H1 (cell line): ENCODE data around the gene DOCK3. TPM values are rescaled to one million over a fixed set of nuclear protein-coding genes. Genes with fewer than 3 reads are reported as not detected.

Source experiments
- CTCF ChIA-PET: fragments of 300-600 bp; sonication (Branson Sonifier 250); formaldehyde crosslinking; loops from one replicate; lab custom pipeline; 2021; ENCODE audit not compliant: partially characterized antibody; lab: Charles Lee
- POLR2A ChIA-PET: fragments of 300-600 bp; sonication (Branson Sonifier 250); formaldehyde crosslinking; loops from one replicate; lab custom pipeline; 2021; ENCODE audit warnings: inconsistent platforms; ENCODE audit not compliant: partially characterized antibody; lab: Charles Lee
- DNase-seq, 2 experiments: peaks; one replicate each; pipeline versions ENCODE4 v3.0.0 to v3.0.0-alpha.2; 2010 to 2022; ENCODE audit warnings: low spot score in 2 of 2, low read depth in 1 of 2, mixed read lengths in 1 of 2
- FAIRE-seq: peaks from 2 replicates; lab custom pipeline; 2011; peaks lifted over from hg19 to GRCh38; lab: Jason Lieb, UNC
- H2AFZ ChIP-seq: 2 replicates; pipeline ENCODE4 v1.8.1; 2012; ENCODE audit warnings: low read length, inconsistent platforms
- H2AK5ac ChIP-seq: 2 replicates; pipeline ENCODE4 v1.6.1; 2013; ENCODE audit warnings: low read depth, low read length
- H2BK120ac ChIP-seq: replicated peaks from 2 replicates; pipeline ENCODE3; 2013; ENCODE audit warnings: low read depth, low read length, inconsistent platforms
- H2BK12ac ChIP-seq: 2 replicates; pipeline ENCODE4 v1.6.1; 2013; ENCODE audit warnings: low read depth, low read length
- H2BK15ac ChIP-seq: 2 replicates; pipeline ENCODE4 v1.6.1; 2013; ENCODE audit warnings: low read length
- H2BK20ac ChIP-seq: 2 replicates; pipeline ENCODE4 v1.6.1; 2013; ENCODE audit warnings: low read length
- H2BK5ac ChIP-seq: 2 replicates; pipeline ENCODE4 v1.6.1; 2013; ENCODE audit warnings: low read depth, low read length
- H3K14ac ChIP-seq: 2 replicates; pipeline ENCODE4 v1.6.1; 2013; ENCODE audit warnings: inconsistent platforms; ENCODE audit not compliant: insufficient read length
- H3K18ac ChIP-seq: 2 replicates; pipeline ENCODE4 v1.6.1; 2013; ENCODE audit warnings: low read length; ENCODE audit errors: extremely low read depth
- H3K23ac ChIP-seq: 2 replicates; pipeline ENCODE4 v1.6.1; 2013; ENCODE audit warnings: inconsistent platforms; ENCODE audit not compliant: insufficient read length
- H3K23me2 ChIP-seq: 2 replicates; pipeline ENCODE4 v1.6.1; 2013; ENCODE audit warnings: low read depth, low read length
- H3K27ac ChIP-seq: 2 replicates; pipeline ENCODE4 v1.6.1; 2011; ENCODE audit warnings: low read depth, low read length, inconsistent platforms
- H3K27me3 ChIP-seq, 4 experiments: replicated peaks in 1 of 4; 1 replicate in 1 of 4; 2 replicates in 3 of 4; pipeline versions ENCODE4 v1.6.1 to v1.8.1; 2011 to 2013; ENCODE audit warnings: low read length in 3 of 4, mild to moderate bottlenecking in 3 of 4, inconsistent platforms in 2 of 4, mixed read lengths in 2 of 4, moderate library complexity in 1 of 4; ENCODE audit not compliant: control insufficient read depth in 3 of 4, insufficient read depth in 3 of 4; ENCODE audit errors: extremely low read depth in 1 of 4
- H3K36me3 ChIP-seq, 4 experiments: 2 replicates each; pipeline versions ENCODE4 v1.6.1 to v1.8.1; 2011 to 2013; ENCODE audit warnings: mild to moderate bottlenecking in 4 of 4, low read length in 3 of 4, moderate library complexity in 2 of 4, control low read depth in 1 of 4, inconsistent platforms in 1 of 4; ENCODE audit not compliant: insufficient read depth in 4 of 4, control insufficient read depth in 2 of 4
- H3K4ac ChIP-seq: replicated peaks from 2 replicates; pipeline ENCODE3; 2013; ENCODE audit warnings: low read length, low read depth, mixed read lengths, inconsistent platforms; ENCODE audit not compliant: insufficient read length
- H3K4me1 ChIP-seq, 4 experiments: replicated peaks in 1 of 4; 1 replicate in 1 of 4; 2 replicates in 3 of 4; pipeline versions ENCODE4 v1.6.1 to v1.8.1; 2011 to 2013; ENCODE audit warnings: low read length in 3 of 4, inconsistent platforms in 2 of 4, mixed read lengths in 1 of 4; ENCODE audit not compliant: insufficient read depth in 4 of 4, control insufficient read depth in 3 of 4
- H3K4me2 ChIP-seq, 2 experiments: 2 replicates each; pipeline versions ENCODE4 v1.6.1 to v1.8.1; 2011 to 2013; ENCODE audit warnings: low read depth in 2 of 2, low read length in 2 of 2, control low read depth in 1 of 2, inconsistent platforms in 1 of 2, mild to moderate bottlenecking in 1 of 2; ENCODE audit not compliant: insufficient read depth in 1 of 2
- H3K4me3 ChIP-seq, 4 experiments: fragments of 200-600, 300-600 bp in 1 of 4; sonication (generic), shearing (Covaris generic), sonication (Bioruptor Twin) in 1 of 4; 2 replicates each; pipeline versions ENCODE4 v1.5.1 to v1.8.1; 2011 to 2016; ENCODE audit warnings: low read length in 4 of 4, low read depth in 3 of 4, control low read depth in 2 of 4, inconsistent platforms in 2 of 4, mild to moderate bottlenecking in 2 of 4, mixed read lengths in 1 of 4, moderate library complexity in 1 of 4; ENCODE audit not compliant: insufficient read depth in 2 of 4; ENCODE audit errors: extremely low read depth in 1 of 4
- H3K56ac ChIP-seq: replicated peaks from 2 replicates; pipeline ENCODE3; 2013; ENCODE audit warnings: low read depth, mild to moderate bottlenecking, mixed read lengths, low read length, inconsistent platforms; ENCODE audit not compliant: insufficient read length
- H3K79me1 ChIP-seq: 2 replicates; pipeline ENCODE4 v1.6.1; 2013; ENCODE audit warnings: low read depth, low read length, control low read depth
- H3K79me2 ChIP-seq, 2 experiments: 2 replicates each; pipeline versions ENCODE4 v1.6.1 to v1.8.1; 2012 to 2013; ENCODE audit warnings: low read length in 2 of 2, mild to moderate bottlenecking in 2 of 2, inconsistent platforms in 1 of 2; ENCODE audit not compliant: insufficient read depth in 2 of 2, control insufficient read depth in 1 of 2
- H3K9ac ChIP-seq, 4 experiments: replicated peaks in 1 of 4; 1 replicate in 1 of 4; 2 replicates in 3 of 4; pipeline versions ENCODE4 v1.6.1 to v1.8.1; 2011 to 2013; ENCODE audit warnings: low read depth in 3 of 4, low read length in 3 of 4, control low read depth in 2 of 4, mild to moderate bottlenecking in 2 of 4, moderate library complexity in 2 of 4, inconsistent platforms in 1 of 4; ENCODE audit errors: extremely low read depth in 1 of 4
- H3K9me3 ChIP-seq, 2 experiments: 2 replicates each; pipeline versions ENCODE4 v1.6.1 to v1.8.1; 2012 to 2013; ENCODE audit warnings: mild to moderate bottlenecking in 2 of 2, moderate library complexity in 2 of 2, control low read depth in 1 of 2, inconsistent platforms in 1 of 2, low read depth in 1 of 2, low read length in 1 of 2, mixed read lengths in 1 of 2; ENCODE audit not compliant: insufficient read depth in 2 of 2
- H4K20me1 ChIP-seq, 2 experiments: replicated peaks in 1 of 2; 2 replicates each; pipeline versions ENCODE3 to v1.8.1; 2011 to 2013; ENCODE audit warnings: inconsistent platforms in 2 of 2, low read length in 2 of 2, mild to moderate bottlenecking in 1 of 2; ENCODE audit not compliant: insufficient read depth in 2 of 2, control insufficient read depth in 1 of 2
- H4K5ac ChIP-seq: 2 replicates; pipeline ENCODE4 v1.6.1; 2013; ENCODE audit warnings: low read length, low read depth, mixed read lengths, inconsistent platforms; ENCODE audit not compliant: insufficient read length
- H4K8ac ChIP-seq: 2 replicates; pipeline ENCODE4 v1.8.0; 2013; ENCODE audit warnings: mild to moderate bottlenecking, moderate library complexity, low read length, inconsistent platforms; ENCODE audit not compliant: insufficient read depth; ENCODE audit errors: extremely low read depth
- H4K91ac ChIP-seq: replicated peaks from 2 replicates; pipeline ENCODE3; 2013; ENCODE audit warnings: low read length, mixed read lengths, inconsistent platforms; ENCODE audit not compliant: insufficient read length
- GTF2F1 ChIP-seq: IDR thresholded peaks from 2 replicates; pipeline ENCODE4 v1.6.1; 2012; ENCODE audit warnings: low read depth, low read length, improper control_type of control experiment, borderline replicate concordance
- NANOG ChIP-seq: IDR thresholded peaks from 2 replicates; pipeline ENCODE4 v1.6.1; 2011; ENCODE audit warnings: low read length, low read depth, mild to moderate bottlenecking, inconsistent platforms; ENCODE audit not compliant: insufficient read depth, poor library complexity, severe bottlenecking
- RAD21 ChIP-seq, 2 experiments: IDR thresholded peaks in 1 of 2; conservative IDR thresholded peaks in 1 of 2; 2 replicates each; pipeline ENCODE4 v1.6.1; 2011; ENCODE audit warnings: low read depth in 2 of 2, low read length in 2 of 2, improper control_type of control experiment in 1 of 2, inconsistent platforms in 1 of 2, mild to moderate bottlenecking in 1 of 2, moderate library complexity in 1 of 2
- RNF2 ChIP-seq: fragments of 200-900, 300-1000 bp; sonication (generic); IDR thresholded peaks from 2 replicates; pipeline ENCODE4 v1.7.1; 2016; ENCODE audit warnings: borderline replicate concordance, low read depth, mild to moderate bottlenecking, antibody characterized with exemption, low read length; ENCODE audit not compliant: poor library complexity, severe bottlenecking; ENCODE audit errors: missing control alignments
- WGBS, 2 experiments: shearing (Covaris generic) in 1 of 2; methylation state at CpG; one replicate each; pipeline versions ENCODE4 v1.1.6 to v1.1.7; 2013 to 2015; ENCODE audit warnings: low lambda C conversion rate in 2 of 2, mixed read lengths in 2 of 2, inconsistent platforms in 1 of 2, low coverage in 1 of 2, missing lambda C conversion rate in 1 of 2; ENCODE audit not compliant: insufficient replicate concordance in 2 of 2, insufficient coverage in 1 of 2, insufficient read length in 1 of 2; ENCODE audit errors: extremely low coverage in 1 of 2, missing lambda C conversion rate in 1 of 2; 5-methylcytosine and 5-hydroxymethylcytosine counted together
- polyA plus RNA-seq, 7 experiments: library from polyadenylated mRNA; depleted of rRNA in 3 of 7; stranded (reverse) in 5 of 7; unstranded in 2 of 7; fragments of >200 nt in 5 of 7; fragments of 200-250 nt in 2 of 7; gene quantifications; 1 replicate in 5 of 7; 2 replicates in 1 of 7; 4 replicates in 1 of 7; pipeline versions ENCODE4 v1.2.1 to v1.2.3, GENCODE V29; 2011 to 2013; ENCODE audit warnings: missing spikeins in 2 of 7, mixed read lengths in 2 of 7
- total RNA-seq: library from RNA; stranded (reverse); fragmentation: NEBNext Ultra II Directional; extraction: Animal tissue kit (Norgen Biotek cat#: 25700); gene quantifications from 2 replicates; pipeline ENCODE4 v1.2.1, GENCODE V29; 2021

DOCK3 gene
- total and polyA plus RNA-seq, 2 of the 8 experiments (the other 6 are each of a cell fraction or from before 2014, with no cell fraction given), result 2.7 to 5.0 TPM

- Histone ChIP-seq H3K4me3 (no peak overlapping the region), H3K4ac (no peak overlapping the region), H3K23me2 (no peaks in the 10 kb centered on the region), H3K14ac (no peak overlapping the region), H3K9me3 (no peaks in the 10 kb centered on the region), H3K27me3 (no peaks in the 10 kb centered on the region), H4K5ac (no peak overlapping the region), H3K9ac (no peak overlapping the region), H2BK12ac (no peak overlapping the region), H3K4me1 (peaks cover 2 to 5% (median 3%) of the 10 kb centered on the region in 4 experiments; a peak in 5 of 7 replicates), H3K56ac (no peak overlapping the region), H2BK120ac (no peak overlapping the region), H3K4me2 (no peak overlapping the region), H2BK15ac (no peak overlapping the region), H4K91ac (no peak overlapping the region), H4K8ac (no peak overlapping the region; the same call in 1 of the 2 replicates), H3K79me1 (no peaks in the 10 kb centered on the region), H2BK5ac (no peak overlapping the region), H4K20me1 (no peaks in the 10 kb centered on the region), H3K79me2 (no peaks in the 10 kb centered on the region; a peak in 1 of 4 replicates), H3K27ac (no peak overlapping the region), H2AK5ac (no peak overlapping the region), H3K18ac (no peak overlapping the region), H3K23ac (no peak overlapping the region), H3K36me3 (peaks cover 0 to 8% (median 4%) of the 10 kb centered on the region in 4 experiments; a peak in 3 of 8 replicates), H2AFZ (no peak overlapping the region), H2BK20ac (no peak overlapping the region)
- CTCF ChIA-PET, result interaction anchor here (0.9 to 2.2 kb wide), 5 partner anchors 25 to 666 kb away, joined by 3 to 5 read pairs (median 5); partner anchors contain the start of gene DOCK3
- POLR2A ChIA-PET, result no interaction called here
- DNase-seq (no peak), FAIRE-seq (no peak)
- TF ChIP-seq RAD21 (IDR thresholded peaks at IDR 0.05 in 1 of 2, conservative IDR thresholded peaks at IDR 0.05 in 1 of 2; ENCODE audit: low read depth in 2 of 2, low read length in 2 of 2) (no peak), NANOG (no peak), RNF2 (no peak), GTF2F1 (no peak)
- WGBS, 2 experiments, result 94% methylated on average over 8 of the region's 8 CpGs; no CpG with 5 or more reads in 1 of the 2 experiments
These were observed 666.4 kb downstream of the DOCK3 start for GRCh38 chr3:51340989-51341636.
